Stimulated activated CD8-positive, alpha-beta memory T cell treated with anti-CD3 and anti-CD28 coated beads, Interleukin-4, amount 100 ng/mL, for 24 hours (primary cell): Measurements from ENCODE around the gene MLN.

Source experiments
- DNase-seq: peaks from one replicate; pipeline ENCODE4 v3.0.0-alpha.2; 2020; ENCODE audit warnings: low read depth

MLN gene

DNA sequence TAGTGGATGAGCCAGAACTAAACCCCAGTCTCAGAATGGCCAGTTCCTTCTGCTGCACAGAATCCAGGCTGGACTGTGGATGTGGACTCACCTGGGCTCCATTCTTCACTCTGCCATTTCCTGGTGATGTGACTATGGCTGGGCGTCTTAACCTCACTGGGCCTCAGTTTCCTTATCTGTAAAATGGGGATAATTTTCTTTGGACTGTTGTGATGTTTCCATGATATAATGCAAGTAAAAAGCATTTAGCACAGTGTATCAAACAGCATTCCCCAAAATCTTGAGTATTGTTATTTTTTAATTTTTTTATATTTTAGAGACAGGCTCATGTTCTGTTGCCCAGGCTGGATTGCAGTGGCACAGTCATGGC lies 51.2 kb downstream of the MLN start:
- no peak for DNase-seq

GRCh38 chr6:33751771-33752645 lies 51.8 kb downstream of the MLN start:
- DNase-seq, result no peak

DNA sequence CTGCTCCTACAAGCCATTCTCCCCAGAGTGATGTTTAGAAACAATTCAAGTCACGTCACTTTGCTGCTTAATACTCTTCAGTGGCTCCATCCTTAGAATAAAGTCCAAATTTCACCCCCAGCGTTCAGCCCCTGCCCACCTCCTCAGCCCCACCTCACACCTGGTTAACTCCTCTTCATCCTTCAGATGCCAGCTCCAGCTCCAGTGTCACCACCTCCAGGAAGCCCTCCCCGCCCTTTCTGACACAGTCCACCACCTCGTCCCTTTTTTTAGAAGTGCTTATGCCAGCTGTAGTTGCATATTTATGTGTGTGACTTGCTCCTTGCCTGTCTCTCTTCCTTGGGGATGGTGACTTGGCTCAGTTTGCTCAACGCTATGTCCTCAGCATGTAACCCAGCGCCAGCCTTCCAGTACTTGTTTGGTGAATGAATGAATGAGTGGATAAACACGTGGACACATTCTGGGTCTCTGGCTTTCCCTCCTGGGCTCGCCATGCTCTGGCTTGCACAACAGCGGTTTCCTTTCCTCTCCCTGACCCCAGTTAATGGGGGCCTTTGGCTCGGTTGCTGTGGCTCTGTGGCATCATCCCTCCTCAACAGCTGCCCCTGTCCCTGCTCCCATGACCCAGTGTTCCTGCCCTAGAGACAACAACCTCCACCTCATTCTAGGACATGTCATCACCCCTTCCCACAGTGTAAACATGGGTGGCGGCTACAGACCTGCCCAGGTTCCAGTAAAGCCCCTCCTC lies 53.4 kb downstream of the MLN start:
- DNase-seq, result no peak

DNA sequence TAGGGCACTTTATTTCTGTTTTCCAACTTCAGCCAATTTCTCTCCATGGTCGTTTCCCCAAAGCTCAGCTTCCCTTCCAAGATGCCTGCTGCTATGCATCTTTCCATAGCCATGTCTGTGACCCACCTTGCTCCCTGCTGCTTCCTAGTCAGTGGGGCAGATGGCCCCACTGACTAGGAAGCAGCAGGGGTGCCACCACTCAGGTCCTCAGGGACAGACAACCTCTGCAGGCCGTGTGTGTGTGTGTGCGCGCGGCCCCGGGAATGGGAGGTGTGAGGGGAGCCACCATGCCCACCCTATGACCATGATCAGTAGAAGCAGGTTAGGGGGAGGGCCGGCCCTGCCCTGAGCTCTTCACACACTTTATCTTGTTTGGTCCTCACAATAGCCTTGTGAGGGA lies 54.4 kb downstream of the MLN start:
- DNase-seq, result no peak

DNA sequence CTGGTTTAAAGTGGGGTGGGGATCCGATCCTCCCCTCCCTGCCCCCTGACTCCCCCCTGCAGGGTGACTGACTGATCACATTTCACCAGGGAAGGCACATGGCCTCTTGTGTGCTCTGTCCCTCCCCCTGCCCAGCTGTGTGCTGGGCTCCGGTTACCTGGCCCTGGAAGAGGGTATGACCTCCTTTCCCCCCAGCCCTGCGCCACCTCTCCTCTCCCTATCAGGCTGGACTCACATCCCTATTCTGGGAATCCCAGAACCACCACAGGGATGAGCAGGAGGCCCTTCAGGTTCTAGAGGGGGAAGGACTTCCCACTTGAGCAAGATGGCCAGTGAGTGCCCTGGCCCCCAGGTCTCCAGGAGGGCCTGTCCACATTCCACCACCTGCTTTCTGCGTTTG lies 55.0 kb downstream of the MLN start:
- no peak for DNase-seq

DNA sequence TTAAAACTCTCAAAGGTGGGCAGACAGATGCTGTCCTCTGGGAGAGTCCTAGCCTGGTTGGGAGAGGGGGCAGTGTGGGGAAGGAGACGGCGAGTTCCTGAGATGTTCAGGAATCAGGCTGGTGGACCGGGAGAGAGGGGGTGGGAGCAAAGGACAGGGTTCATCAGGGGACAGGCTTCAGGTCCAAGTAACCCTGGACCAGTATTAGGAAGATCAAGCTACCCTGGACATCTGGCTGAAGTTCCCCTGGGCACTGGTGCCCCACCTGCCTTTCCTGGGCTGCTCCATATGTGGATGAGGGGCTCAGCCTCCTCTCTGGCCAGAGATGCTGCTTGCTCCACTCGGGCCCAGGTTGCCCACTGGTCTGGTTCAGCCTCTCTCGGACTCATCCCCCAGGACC lies 56.0 kb downstream of the MLN start:
- DNase-seq, result no peak

- no peak for DNase-seq
Observed at GRCh38 chr6:33746651-33747100, 57.1 kb downstream of the MLN start, which contains the start of gene IP6K3. TSS of gene IP6K3 (minus strand) at chr6:33746905. CDS start at chr6:33735476, 11,429 bp downstream.

GRCh38 chr6:33746036-33746600 lies 57.7 kb downstream of the MLN start:
- DNase-seq, result no peak

- DNase-seq, result no peak
Observed at GRCh38 chr6:33745548-33745947, 58.3 kb downstream of the MLN start.

- no peak for DNase-seq
Observed at GRCh38 chr6:33744895-33745546, 58.8 kb downstream of the MLN start.
